Kidney (tissue), 14 donors: ENCODE results near the gene SEMA3D. TPM values are rescaled to one million over a fixed set of nuclear protein-coding genes. Genes with fewer than 3 reads are reported as not detected.

Experiments used
- DNase-seq, 5 donors: peaks; one replicate each; pipeline ENCODE4 v3.0.0-alpha.2; 2013 to 2020
- FAIRE-seq: peaks from 2 replicates; lab custom pipeline; 2012; peaks lifted over from hg19 to GRCh38; lab: Jason Lieb, UNC
- H3K27ac ChIP-seq, 2 donors: one replicate each; pipeline ENCODE4 v1.7.0; 2013; ENCODE audit warnings: low read depth in 2 of 2, low read length in 2 of 2, inconsistent platforms in 1 of 2
- H3K27me3 ChIP-seq: one replicate; pipeline ENCODE4 v1.7.1; 2013; ENCODE audit warnings: low read length, inconsistent platforms; ENCODE audit not compliant: control insufficient read depth, insufficient read depth
- H3K36me3 ChIP-seq, 3 donors: one replicate each; pipeline versions ENCODE4 v1.7.0 to v1.7.1; 2013; ENCODE audit warnings: low read length in 3 of 3, control low read depth in 1 of 3, inconsistent platforms in 1 of 3; ENCODE audit not compliant: insufficient read depth in 3 of 3, control insufficient read depth in 2 of 3
- H3K4me1 ChIP-seq, 3 donors: one replicate each; pipeline versions ENCODE4 v1.7.0 to v1.7.1; 2013; ENCODE audit warnings: low read length in 3 of 3, inconsistent platforms in 1 of 3, low read depth in 1 of 3; ENCODE audit not compliant: control insufficient read depth in 2 of 3, insufficient read depth in 2 of 3
- H3K4me3 ChIP-seq, 3 donors: one replicate each; pipeline versions ENCODE4 v1.7.0 to v1.8.1; 2013; ENCODE audit warnings: low read length in 3 of 3, control low read depth in 1 of 3, inconsistent platforms in 1 of 3
- H3K9ac ChIP-seq, 3 donors: one replicate each; pipeline versions ENCODE4 v1.7.0 to v1.7.1; 2013; ENCODE audit warnings: low read length in 3 of 3, control low read depth in 1 of 3, inconsistent platforms in 1 of 3
- H3K9me3 ChIP-seq, 3 donors: one replicate each; pipeline versions ENCODE4 v1.7.0 to v1.7.1; 2013; ENCODE audit warnings: low read length in 3 of 3, control low read depth in 1 of 3, inconsistent platforms in 1 of 3; ENCODE audit not compliant: control insufficient read depth in 2 of 3, insufficient read depth in 1 of 3
- CTCF ChIP-seq: IDR thresholded peaks from 3 replicates; pipeline ENCODE4 v1.5.1; 2012; ENCODE audit warnings: mild to moderate bottlenecking, moderate library complexity, borderline replicate concordance; ENCODE audit not compliant: insufficient read depth; ENCODE audit errors: extremely low read depth
- intact Hi-C: fragments of 100-400 bp; cut with DNase I; formaldehyde crosslinking; loops from one replicate; pipeline ENCODE4 v1.11.1; 2022
- polyA plus RNA-seq: library from polyadenylated mRNA; stranded (reverse); fragments of 350-450 nt; fragmentation: Illumina TruSeq; extraction: RNeasy Lipid Tissue Mini Kit (QIAGEN cat#74804); gene quantifications from one replicate; pipeline ENCODE4 v1.2.3, GENCODE V29; 2014; ENCODE audit warnings: low read depth, low replicate concordance; ENCODE audit not compliant: insufficient read depth
- total RNA-seq: library from RNA; stranded (reverse); fragmentation: NEBNext Ultra II Directional; extraction: Animal tissue kit (Norgen Biotek cat#: 25700); gene quantifications from one replicate; pipeline ENCODE4 v1.2.1, GENCODE V29; 2021
- donor health status: control.
- donor health status: control.
- donor health status: control.
- donor health status: control.
- donor health status: control.
- donor health status: DM: yes; HTN: yes; CAD: no.
- donor health status: Normal renal cell carcinoma (clear cell type).

Gene SEMA3D
- total and polyA plus RNA-seq, 2 donors from 2014 or later, result 0.82 to 17.5 TPM

- TF ChIP-seq CTCF, result no peak
- intact Hi-C loops, result no loop called here
- no peak for FAIRE-seq
- H3K4me1 ChIP-seq, result no peaks in the 10 kb centered on the region
- no peaks in the 10 kb centered on the region for H3K36me3 ChIP-seq
- no peaks in the 10 kb centered on the region for H3K27me3 ChIP-seq
- H3K27ac ChIP-seq, result no peak overlapping the region
- H3K4me3 ChIP-seq, result no peak overlapping the region
- H3K9me3 ChIP-seq, result no peaks in the 10 kb centered on the region
- peak in 2 of 5 donors; percentile 24 to 59 for DNase-seq
- H3K9ac ChIP-seq, result no peak overlapping the region
These were observed 91.5 kb downstream of the SEMA3D start for GRCh38 chr7:85095366-85095765.

- H3K9me3 ChIP-seq, result no peaks in the 10 kb centered on the region
- H3K9ac ChIP-seq, result no peak overlapping the region
- no peaks in the 10 kb centered on the region for H3K27me3 ChIP-seq
- intact Hi-C loops, result no loop called here
- H3K27ac ChIP-seq, result no peak overlapping the region
- FAIRE-seq (no peak), DNase-seq (no peak)
- no peaks in the 10 kb centered on the region for H3K4me1 ChIP-seq
- no peak for TF ChIP-seq CTCF
- no peak overlapping the region for H3K4me3 ChIP-seq
- no peaks in the 10 kb centered on the region for H3K36me3 ChIP-seq
These were observed 92.7 kb downstream of the SEMA3D start for GRCh38 chr7:85094046-85094725.

- DNase-seq, result no peak
- Histone ChIP-seq H3K9me3 (no peaks in the 10 kb centered on the region), H3K27me3 (no peaks in the 10 kb centered on the region), H3K4me1 (no peaks in the 10 kb centered on the region), H3K36me3 (no peaks in the 10 kb centered on the region), H3K9ac (no peak overlapping the region), H3K27ac (no peak overlapping the region), H3K4me3 (no peak overlapping the region)
- TF ChIP-seq CTCF, result no peak
- FAIRE-seq, result no peak
- intact Hi-C loops, result no loop called here
These were observed 95.3 kb downstream of the SEMA3D start for GRCh38 chr7:85091565-85091928.
